Measurements from ENCODE around the gene MIF. TPM values are rescaled to one million over a fixed set of nuclear protein-coding genes. Genes with fewer than 3 reads are reported as not detected.

MIF gene
- total and polyA plus RNA-seq, 8 donors, result 59.5 to 940 (median 280) TPM

DNA sequence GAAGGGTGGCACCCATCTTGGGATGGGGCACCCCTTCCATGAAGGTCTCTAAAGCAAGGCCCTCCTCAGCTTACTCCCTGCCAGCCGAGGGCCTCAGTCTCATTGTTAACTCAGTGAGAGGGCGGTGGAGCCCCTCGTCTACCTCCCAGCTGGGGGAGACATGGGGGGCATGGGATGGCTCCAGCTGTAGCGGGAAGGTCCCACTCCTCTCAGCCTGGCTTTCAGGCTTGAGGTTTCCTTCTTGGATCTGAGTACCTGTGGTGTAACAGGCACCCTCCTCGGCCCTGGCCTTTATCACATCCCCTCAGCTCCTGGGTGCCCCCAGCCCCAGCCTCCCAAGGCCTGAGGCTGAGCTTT, 2.0 kb downstream of the MIF start:
- 88 to 95% (median 93%) methylated on average over 5 of the region's 5 CpGs for WGBS, 5 donors
- Histone ChIP-seq H3K4me3 (peak overlapping the region in 2 of 4 donors; percentile 72 to 79), H3K36me3 (peaks cover 19 to 24% (median 22%) of the 10 kb centered on the region in 4 donors), H3K9me3 (no peaks in the 10 kb centered on the region), H3K27me3 (no peaks in the 10 kb centered on the region), H3K4me1 (peaks cover 19 to 37% (median 33%) of the 10 kb centered on the region in 4 donors), H3K27ac (peak overlapping the region in 2 of 5 donors; percentile 97 to 98)
- DNase-seq, result no peak
- TF ChIP-seq POLR2A (IDR thresholded peaks at IDR 0.05) (no peak), EP300 (IDR thresholded peaks at IDR 0.05) (no peak), POLR2AphosphoS5 (IDR thresholded peaks at IDR 0.05) (no peak), CTCF (IDR thresholded peaks at IDR 0.05) (no peak)
- intact Hi-C loops (cut with DNase I; ENCODE audit: low total_unique reads), result no loop called here

DNA sequence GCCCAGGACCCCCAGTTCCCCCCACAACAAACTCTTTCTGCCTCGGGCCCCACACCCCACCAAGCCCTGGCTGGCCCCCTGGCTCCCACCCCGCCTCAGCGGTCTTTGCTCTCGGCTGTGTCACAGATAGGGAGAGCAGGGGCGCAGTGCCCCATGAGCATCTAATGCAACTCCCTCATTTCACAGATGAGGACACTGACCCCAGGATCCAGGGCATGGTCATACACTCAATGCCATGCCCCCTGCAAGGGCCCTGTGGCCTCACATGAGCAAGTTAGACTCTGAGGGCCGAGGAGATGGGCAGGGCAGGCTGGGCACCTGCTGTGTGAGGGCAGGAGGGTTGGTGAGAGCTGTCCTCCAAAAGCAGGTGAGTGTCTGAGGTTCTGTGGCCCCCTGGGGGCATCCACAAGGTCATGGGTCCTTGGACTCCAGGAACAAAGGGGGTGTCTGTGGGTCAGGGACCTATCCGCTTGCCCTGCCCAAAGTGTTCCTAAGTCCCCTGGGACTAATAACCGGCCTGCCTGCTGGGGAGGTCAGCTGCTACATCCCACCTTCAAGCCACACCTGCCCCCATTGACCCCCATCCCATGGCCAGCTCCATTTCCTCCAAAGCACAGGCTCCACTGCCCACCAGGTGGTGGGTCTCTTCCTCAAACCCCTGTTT, 2.5 kb downstream of the MIF start:
- DNase-seq, result no peak
- H3K4me1 ChIP-seq, result peaks cover 19 to 37% (median 33%) of the 10 kb centered on the region in 4 donors
- 82 to 92% (median 86%) methylated on average over 3 to 8 of the region's 8 CpGs for WGBS, 5 donors

GRCh38 chr22:23897320-23897719, 3.1 kb downstream of the MIF start:
- no peaks in the 10 kb centered on the region for H3K9me3 ChIP-seq
- intact Hi-C loops (cut with DNase I; ENCODE audit: low total_unique reads), result no loop called here
- H3K27me3 ChIP-seq, result no peaks in the 10 kb centered on the region
- H3K27ac ChIP-seq, result no peak overlapping the region
- no peak overlapping the region for H3K4me3 ChIP-seq
- no peak for DNase-seq
- H3K36me3 ChIP-seq, result peaks cover 19 to 24% (median 22%) of the 10 kb centered on the region in 4 donors
- TF ChIP-seq POLR2A (IDR thresholded peaks at IDR 0.05) (no peak), CTCF (IDR thresholded peaks at IDR 0.05) (no peak), EP300 (IDR thresholded peaks at IDR 0.05) (no peak), POLR2AphosphoS5 (IDR thresholded peaks at IDR 0.05) (no peak)
- WGBS, 5 donors, result 83 to 97% (median 87%) methylated on average over 3 of the region's 3 CpGs
- H3K4me1 ChIP-seq, result peaks cover 19 to 37% (median 33%) of the 10 kb centered on the region in 4 donors

More for the DNA sequence above, 2.5 kb downstream of the MIF start:
- peaks cover 19 to 24% (median 22%) of the 10 kb centered on the region in 4 donors for H3K36me3 ChIP-seq
- no peaks in the 10 kb centered on the region for H3K9me3 ChIP-seq
- H3K4me3 ChIP-seq, result peak overlapping the region in 1 of 4 donors; percentile 79
- H3K27me3 ChIP-seq, result no peaks in the 10 kb centered on the region
- H3K27ac ChIP-seq, result peak overlapping the region in 1 of 5 donors; percentile 98
- intact Hi-C loops (cut with DNase I; ENCODE audit: low total_unique reads), result no loop called here
- no peak for TF ChIP-seq EP300 (IDR thresholded peaks at IDR 0.05)
- TF ChIP-seq POLR2A (IDR thresholded peaks at IDR 0.05), result no peak
- no peak for TF ChIP-seq CTCF (IDR thresholded peaks at IDR 0.05)
- no peak for TF ChIP-seq POLR2AphosphoS5 (IDR thresholded peaks at IDR 0.05)

GRCh38 chr22:23898006-23898974, 4.1 kb downstream of the MIF start:
- no peak for DNase-seq
- intact Hi-C loops (cut with DNase I; ENCODE audit: low total_unique reads), result no loop called here
- Histone ChIP-seq H3K9me3 (no peaks in the 10 kb centered on the region), H3K36me3 (peaks cover 19 to 24% (median 22%) of the 10 kb centered on the region in 4 donors), H3K27ac (peak overlapping the region in 1 of 5 donors; percentile 16), H3K4me1 (peaks cover 19 to 37% (median 32%) of the 10 kb centered on the region in 4 donors), H3K4me3 (no peak overlapping the region), H3K27me3 (no peaks in the 10 kb centered on the region)
- 52 to 67% (median 54%) methylated on average over 8 of the region's 8 CpGs for WGBS, 5 donors
- TF ChIP-seq POLR2A (IDR thresholded peaks at IDR 0.05), result no peak
- TF ChIP-seq CTCF (IDR thresholded peaks at IDR 0.05), result no peak
- no peak for TF ChIP-seq POLR2AphosphoS5 (IDR thresholded peaks at IDR 0.05)
- TF ChIP-seq EP300 (IDR thresholded peaks at IDR 0.05), result no peak

Measured in stomach (tissue), 9 donors.